HG02610 (cell line): Measurements from ENCODE around the gene PLCD1.
"Not testable (repeated sequence)": the region's sequence is repeated elsewhere in the genome, so short reads cannot be mapped to it uniquely, and the experiment has no call there.

Experiments
- ATAC-seq: cut with Tn5 transposase; IDR thresholded peaks from one replicate; pipeline ENCODE4 v1.9.1; 2021; ENCODE audit warnings: mild to moderate bottlenecking, moderate library complexity; ENCODE audit not compliant: unreplicated experiment

The PLCD1 gene

DNA sequence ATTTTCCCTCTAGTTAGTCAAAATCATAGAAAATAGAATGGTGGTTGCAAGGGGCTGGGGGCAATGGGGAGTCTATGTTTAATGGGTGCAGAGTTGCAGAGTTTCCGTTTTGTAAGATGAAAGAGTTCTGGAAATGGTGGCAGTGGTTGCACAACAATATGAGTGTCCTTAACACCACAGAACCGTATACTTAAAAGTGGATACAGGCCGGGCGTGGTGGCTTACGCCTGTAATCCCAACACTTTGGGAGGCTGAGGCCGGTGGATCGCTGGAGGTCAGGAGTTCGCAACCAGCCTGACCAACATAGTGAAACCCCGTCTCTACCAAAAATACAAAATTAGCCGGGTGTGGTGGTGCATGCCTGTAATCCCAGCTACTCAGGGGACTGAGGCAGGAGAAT is 41.1 kb downstream of the PLCD1 start:
- not testable (repeated sequence) for ATAC-seq

GRCh38 chr3:37987751-37988179 is 41.7 kb downstream of the PLCD1 start:
- no peak for ATAC-seq

DNA sequence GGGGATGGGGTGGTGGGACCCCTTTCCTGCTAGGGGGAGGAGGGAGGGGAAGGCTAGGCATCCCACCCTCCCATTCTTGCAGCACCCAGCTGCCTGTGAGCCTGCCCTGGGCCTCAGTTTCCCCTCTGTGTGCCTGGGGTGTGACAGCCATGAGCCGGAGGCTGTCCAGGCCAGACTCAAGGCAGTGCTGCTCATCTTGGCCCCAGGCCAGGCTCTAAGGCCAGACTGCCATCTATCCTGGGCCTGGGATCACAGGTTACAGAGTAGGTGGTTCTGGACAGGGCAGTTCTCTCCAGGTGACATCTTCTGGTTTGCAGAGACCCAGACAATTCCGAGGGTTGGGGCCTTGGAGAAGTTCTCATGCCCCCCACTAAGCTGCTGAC is 42.1 kb downstream of the PLCD1 start:
- ATAC-seq, result no peak

GRCh38 chr3:37986479-37987314 is 42.7 kb downstream of the PLCD1 start:
- no peak for ATAC-seq

DNA sequence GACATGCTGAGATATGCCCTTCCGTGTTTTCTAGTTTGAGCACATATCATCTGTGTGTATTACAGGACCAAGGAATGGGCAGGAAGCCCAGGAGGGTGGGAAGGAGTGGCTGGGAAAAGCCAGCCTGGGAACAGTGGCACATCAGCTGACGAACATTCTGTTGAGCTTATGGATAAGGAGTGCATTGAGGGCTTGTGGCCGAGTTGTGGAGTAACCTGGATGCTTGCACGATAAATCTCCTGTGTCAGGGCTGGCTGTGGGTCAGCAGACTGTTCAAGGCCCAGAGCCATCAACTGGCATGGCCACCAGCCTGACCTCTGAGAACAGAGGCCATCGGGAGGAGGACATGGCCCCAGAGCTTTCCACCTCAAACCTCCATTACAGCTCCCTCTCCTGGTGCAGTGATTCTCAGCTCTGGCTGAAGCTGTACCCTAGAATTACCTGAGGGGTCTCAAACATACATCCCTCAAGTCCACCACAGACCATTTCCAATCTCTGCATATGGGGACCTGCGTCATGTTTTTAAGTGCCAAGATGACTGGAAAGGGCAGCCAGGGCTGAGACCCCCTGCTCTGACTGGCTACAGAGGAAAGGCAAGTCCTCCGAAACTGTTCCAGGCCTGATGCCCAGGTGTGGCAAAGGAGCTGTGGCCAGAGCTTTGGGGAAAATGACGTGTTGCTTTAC is 43.7 kb downstream of the PLCD1 start:
- no peak for ATAC-seq

DNA sequence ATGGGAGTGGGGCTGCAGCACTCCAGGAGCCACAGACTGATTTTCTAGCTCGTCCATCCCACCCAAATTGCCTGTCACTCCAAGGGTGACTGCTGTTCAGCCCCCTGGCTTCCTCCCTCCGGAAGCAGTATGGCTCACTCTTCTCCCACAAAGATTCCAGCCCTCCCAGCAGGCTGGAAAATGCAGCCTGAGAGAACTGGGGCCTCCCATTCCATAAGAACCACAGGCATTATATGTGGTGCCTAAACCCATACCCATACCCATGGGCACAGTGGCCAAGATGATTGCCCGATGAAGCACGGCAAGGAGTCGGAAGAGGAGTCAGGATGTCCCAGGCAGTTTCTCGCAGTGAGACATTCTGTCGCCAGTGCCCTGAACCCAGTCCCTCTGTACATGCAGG is 44.8 kb downstream of the PLCD1 start:
- ATAC-seq, result no peak

DNA sequence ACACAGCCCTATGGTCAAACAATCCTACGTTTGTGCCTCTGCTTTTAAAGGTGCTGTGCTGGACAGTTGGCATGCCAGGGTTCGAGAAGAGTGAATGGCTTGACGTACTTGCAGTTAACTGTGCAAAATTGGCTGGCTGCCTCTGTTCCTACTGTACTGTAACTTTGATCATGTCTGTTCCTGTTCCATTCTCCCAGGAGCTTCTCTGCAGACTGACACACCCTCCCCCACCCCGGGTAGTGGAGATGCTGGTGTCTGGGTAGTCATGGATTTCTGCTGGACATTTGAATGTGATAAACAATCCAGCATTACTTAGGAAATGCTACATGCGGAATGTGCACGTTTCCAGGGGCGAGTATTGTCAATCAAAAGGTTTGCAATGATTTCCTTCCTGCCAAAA is 45.4 kb downstream of the PLCD1 start:
- no peak for ATAC-seq

- ATAC-seq, result no peak
Measured at GRCh38 chr3:37982331-37982730, 47.1 kb downstream of the PLCD1 start.

DNA sequence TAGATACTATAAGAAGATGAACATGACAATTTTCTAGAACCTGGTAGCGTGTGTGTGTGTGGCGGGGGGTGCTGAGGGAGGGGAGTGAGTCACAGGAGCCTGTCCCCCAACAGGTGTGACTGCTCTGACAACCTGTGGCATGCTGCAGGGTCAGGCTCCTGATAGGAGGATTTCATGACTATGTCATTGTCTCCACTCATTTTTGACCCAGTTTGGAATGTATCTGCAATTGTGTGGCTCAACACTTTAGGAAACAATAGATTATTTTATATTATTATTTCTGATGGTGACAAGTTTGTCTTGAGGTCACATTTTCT is 48.1 kb downstream of the PLCD1 start:
- ATAC-seq, result no peak

GRCh38 chr3:37980462-37981347 is 48.7 kb downstream of the PLCD1 start:
- ATAC-seq, result no peak

DNA sequence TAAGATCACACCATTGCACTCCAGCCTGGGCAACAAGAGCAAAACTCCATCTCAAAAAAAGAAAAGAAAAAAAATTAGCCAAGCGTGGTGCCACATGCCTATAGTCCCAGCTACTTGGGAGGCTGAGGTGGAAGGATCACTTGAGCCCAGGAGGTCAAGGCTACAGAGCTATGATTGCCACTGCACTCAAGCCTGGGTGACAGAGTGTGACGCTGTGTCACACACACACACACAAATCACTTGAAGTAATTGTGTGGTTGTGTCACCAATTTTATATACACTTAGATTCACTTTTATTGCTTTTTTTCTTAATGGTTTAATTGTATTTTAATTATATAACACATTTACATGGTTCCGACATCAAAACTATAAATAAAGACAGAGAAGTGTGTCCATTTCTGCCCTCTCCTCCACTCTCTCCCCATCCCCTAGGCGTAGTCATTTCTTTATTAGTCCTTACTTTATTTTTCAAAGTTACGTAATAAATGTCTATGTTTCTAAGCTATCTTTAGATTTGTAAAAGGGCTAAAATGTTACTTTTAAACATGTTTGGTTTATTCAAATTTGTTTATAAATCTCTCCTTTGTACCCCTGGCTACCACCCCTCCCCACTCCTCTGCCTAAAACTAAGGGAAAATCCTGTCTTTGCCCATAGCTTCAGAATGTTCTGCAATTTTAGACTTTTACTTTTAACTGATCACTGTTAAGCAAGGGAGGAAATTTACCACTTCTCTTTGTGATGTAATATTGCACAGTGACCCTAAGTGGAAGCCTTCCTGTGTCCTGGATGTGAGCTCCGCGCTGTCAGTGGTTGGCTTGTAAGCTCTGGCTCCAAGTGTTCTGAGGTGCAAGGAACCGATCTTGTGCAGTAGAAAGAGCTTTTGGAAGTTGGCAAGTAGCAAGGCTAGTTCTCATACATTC is 49.6 kb downstream of the PLCD1 start:
- ATAC-seq, result no peak

GRCh38 chr3:37974121-37975083 is 55.0 kb downstream of the PLCD1 start:
- peak; percentile 86 for ATAC-seq

DNA sequence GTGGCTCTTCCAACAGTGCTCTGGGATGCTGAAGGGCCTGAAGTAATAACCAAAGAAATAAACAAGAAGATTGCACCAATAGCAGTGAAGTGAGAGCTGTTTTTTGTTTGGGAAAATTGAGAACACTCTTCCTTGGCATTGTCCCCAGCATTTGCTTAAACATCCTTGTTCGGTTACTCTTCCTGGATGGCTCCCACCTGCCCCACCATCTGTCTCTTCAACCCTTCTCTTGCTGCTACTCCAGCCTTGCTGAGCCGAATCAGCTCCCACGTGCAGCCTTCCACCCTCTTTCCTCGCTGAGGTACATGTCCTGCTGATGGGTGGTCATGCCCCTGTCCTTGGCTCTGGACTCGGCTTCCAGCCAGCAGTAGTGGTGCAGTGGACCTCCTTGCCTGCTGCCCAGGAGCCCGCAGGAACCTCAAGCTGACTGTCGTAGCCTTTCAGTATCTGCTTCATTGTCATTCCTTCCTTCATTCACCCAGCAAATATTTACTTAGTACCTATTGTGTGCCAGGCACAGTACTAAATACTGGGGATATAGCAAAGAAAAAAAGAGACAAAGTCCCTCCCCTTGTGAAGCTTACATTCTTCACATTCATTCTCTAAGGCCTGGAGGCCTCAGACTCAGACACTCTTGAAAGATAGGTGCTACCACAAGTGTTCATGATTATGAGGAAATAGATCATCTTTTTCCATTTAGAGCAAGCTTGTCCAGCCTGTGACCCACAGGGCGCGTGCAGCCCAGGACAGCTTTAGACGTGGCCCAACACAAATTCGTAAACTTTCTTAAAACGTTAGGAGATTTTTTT is 56.0 kb downstream of the PLCD1 start:
- no peak for ATAC-seq

- ATAC-seq, result not testable (repeated sequence)
Measured at GRCh38 chr3:37972056-37972455, 57.4 kb downstream of the PLCD1 start.

GRCh38 chr3:37971467-37971866 is 58.0 kb downstream of the PLCD1 start:
- ATAC-seq, result no peak

DNA sequence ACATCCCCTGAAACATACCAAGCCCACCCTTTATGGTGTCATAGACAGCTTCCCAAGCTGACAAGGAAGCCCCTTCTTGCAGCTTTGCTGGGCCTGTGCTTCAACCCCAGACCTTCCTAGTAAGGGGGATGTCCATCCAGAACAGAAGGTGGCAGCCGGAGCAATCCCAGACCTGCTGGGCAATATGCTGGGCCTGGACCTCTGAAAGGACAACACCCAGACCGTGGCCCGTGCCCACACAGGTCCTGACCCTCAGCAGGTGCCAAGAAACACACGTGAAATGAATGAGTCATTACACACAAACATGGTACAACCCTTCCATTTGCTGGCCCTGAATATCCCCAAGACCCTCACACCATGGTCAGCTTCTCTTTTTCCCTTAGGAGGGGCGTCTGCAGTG is 58.6 kb downstream of the PLCD1 start:
- ATAC-seq, result no peak

DNA sequence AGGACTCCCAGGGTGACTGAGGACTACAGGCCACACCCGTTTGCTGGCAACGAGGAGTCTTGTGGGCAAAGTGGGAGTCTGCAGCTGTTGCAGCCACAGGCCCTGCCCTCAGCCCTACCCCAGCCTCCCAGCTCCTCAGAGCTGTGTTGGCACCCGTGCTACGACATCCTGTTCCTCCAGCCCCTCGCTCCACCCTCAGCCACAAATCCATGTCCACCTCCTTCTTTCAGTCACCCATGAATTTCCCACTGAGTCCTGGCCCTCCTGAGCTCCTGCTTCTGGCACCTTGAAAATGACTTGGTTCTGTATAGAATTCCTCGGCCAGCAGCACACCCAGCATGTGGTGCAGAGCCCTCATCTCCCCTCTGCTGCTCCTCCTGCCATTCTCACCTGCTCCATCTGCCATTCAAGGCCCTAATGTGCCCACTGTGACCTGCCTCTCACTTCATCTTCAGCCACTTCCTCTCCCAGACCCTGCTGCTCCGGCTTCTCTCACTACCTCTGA is 59.8 kb downstream of the PLCD1 start:
- ATAC-seq, result no peak
